ENCODE measurements around the gene NTM. TPM values are rescaled to one million over a fixed set of nuclear protein-coding genes. Genes with fewer than 3 reads are reported as not detected.

NTM gene
- total RNA-seq, 1 experiment from 2014 or later = 8.6 TPM

DNA sequence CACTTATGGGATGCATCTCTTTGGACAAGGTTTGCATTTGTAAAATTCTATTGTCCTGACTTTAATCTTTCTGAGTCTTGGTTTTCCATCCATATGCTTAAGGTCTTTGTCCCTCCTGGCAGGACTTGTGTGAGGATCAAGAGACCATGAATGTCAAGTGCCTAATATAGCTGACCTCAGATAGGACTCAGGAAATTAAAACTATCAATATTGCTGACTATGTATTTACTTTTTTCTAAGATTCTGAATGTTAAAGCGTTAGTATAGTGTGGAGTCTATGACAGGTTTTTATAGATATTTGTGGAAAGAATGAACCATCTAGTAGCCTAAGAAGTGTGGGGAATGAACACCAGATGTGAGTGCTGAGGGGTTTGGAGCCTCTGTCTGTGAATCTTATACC, 637.8 kb downstream of the NTM start:
- intact Hi-C loops (cut with micrococcal nuclease; ENCODE audit: unreplicated experiment) = no loop called here

DNA sequence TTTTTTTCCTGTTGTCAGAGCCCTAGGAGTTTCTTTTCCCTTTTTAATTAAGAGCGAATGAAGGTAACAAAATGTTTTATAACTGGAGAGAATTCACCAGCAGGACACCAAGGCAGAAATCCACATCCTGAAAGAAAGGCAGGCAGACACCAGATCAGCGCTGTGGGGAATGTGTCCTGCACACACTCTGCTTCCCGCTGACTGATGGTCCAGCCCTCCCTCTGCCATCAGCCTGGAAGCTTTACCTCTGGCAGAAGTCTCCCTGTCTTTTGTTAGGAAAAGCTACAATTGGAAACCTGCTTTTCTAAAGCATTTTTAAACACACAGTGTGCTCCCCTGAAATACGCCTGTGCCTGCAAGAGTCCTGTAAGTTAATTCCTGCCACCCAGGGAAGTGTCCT, 638.5 kb downstream of the NTM start:
- H3K4me3 ChIP-seq (ENCODE audit: low read depth, low read length, poor library complexity, severe bottlenecking) = no peak overlapping the region
- intact Hi-C loops (cut with micrococcal nuclease; ENCODE audit: unreplicated experiment) = no loop called here
- ChIA-PET POLR2A (ENCODE audit: low non-redundant PET) (no interaction called here), CTCF (no interaction called here)
- no peaks in the 10 kb centered on the region for H3K36me3 ChIP-seq (ENCODE audit: insufficient read depth, low read length, poor library complexity, severe bottlenecking)
- TF ChIP-seq EZH2 (IDR thresholded peaks at IDR 0.05; ENCODE audit: borderline replicate concordance, low read depth, low read length, poor library complexity, severe bottlenecking) = no peak
- TF ChIP-seq, protein P1, sequence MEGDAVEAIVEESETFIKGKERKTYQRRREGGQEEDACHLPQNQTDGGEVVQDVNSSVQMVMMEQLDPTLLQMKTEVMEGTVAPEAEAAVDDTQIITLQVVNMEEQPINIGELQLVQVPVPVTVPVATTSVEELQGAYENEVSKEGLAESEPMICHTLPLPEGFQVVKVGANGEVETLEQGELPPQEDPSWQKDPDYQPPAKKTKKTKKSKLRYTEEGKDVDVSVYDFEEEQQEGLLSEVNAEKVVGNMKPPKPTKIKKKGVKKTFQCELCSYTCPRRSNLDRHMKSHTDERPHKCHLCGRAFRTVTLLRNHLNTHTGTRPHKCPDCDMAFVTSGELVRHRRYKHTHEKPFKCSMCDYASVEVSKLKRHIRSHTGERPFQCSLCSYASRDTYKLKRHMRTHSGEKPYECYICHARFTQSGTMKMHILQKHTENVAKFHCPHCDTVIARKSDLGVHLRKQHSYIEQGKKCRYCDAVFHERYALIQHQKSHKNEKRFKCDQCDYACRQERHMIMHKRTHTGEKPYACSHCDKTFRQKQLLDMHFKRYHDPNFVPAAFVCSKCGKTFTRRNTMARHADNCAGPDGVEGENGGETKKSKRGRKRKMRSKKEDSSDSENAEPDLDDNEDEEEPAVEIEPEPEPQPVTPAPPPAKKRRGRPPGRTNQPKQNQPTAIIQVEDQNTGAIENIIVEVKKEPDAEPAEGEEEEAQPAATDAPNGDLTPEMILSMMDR (conservative IDR thresholded peaks at IDR 0.05; ENCODE audit: low read depth, low read length) = no peak
- DNase-seq (ENCODE audit: low spot score) = no peak
- no peak overlapping the region for H3K27ac ChIP-seq (ENCODE audit: low read depth, low read length, poor library complexity, severe bottlenecking)
- BruUV-seq (replicated peaks) = no TSS peak
- H3K9me3 ChIP-seq (ENCODE audit: low read depth, low read length, poor library complexity, severe bottlenecking) = no peaks in the 10 kb centered on the region
- H3K27me3 ChIP-seq (replicated peaks; ENCODE audit: insufficient read depth, low read depth, low read length, poor library complexity) = peaks cover 12% of the 10 kb centered on the region
- peaks cover 9% of the 10 kb centered on the region for H3K4me1 ChIP-seq (ENCODE audit: insufficient read depth, low read length, poor library complexity, severe bottlenecking)

More for the DNA sequence above, 637.8 kb downstream of the NTM start:
- Histone ChIP-seq H3K27ac (ENCODE audit: low read depth, low read length, poor library complexity, severe bottlenecking) (no peak overlapping the region), H3K27me3 (replicated peaks; ENCODE audit: insufficient read depth, low read depth, low read length, poor library complexity) (peaks cover 12% of the 10 kb centered on the region), H3K9me3 (ENCODE audit: low read depth, low read length, poor library complexity, severe bottlenecking) (no peaks in the 10 kb centered on the region), H3K36me3 (ENCODE audit: insufficient read depth, low read length, poor library complexity, severe bottlenecking) (no peaks in the 10 kb centered on the region), H3K4me1 (ENCODE audit: insufficient read depth, low read length, poor library complexity, severe bottlenecking) (peaks cover 12% of the 10 kb centered on the region), H3K4me3 (ENCODE audit: low read depth, low read length, poor library complexity, severe bottlenecking) (no peak overlapping the region)
- CTCF ChIA-PET = no interaction called here
- POLR2A ChIA-PET (ENCODE audit: low non-redundant PET) = no interaction called here
- no TSS peak for BruUV-seq (replicated peaks)
- no peak for DNase-seq (ENCODE audit: low spot score)
- TF ChIP-seq, protein P1 (conservative IDR thresholded peaks at IDR 0.05; ENCODE audit: low read depth, low read length) = no peak
- TF ChIP-seq EZH2 (IDR thresholded peaks at IDR 0.05; ENCODE audit: borderline replicate concordance, low read depth, low read length, poor library complexity, severe bottlenecking) = no peak

DNA sequence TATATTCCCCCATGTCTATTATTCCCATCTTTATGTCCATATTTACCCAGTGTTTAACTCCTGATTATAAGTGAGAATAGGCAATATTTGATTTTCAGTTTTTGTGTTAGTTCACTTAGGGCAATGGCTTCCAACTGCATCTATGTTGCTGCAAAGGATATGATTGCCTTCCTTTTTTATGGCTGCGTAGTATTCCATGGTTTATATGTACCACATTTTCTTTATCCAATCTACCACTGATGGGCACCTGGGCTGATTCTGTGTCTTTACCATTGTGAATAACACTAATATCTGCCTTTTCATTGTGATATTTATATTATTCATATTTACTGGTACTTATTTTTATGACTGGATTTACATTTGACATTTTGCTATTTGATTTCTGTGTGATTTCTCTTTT, 649.6 kb downstream of the NTM start:
- Histone ChIP-seq H3K9me3 (ENCODE audit: low read depth, low read length, poor library complexity, severe bottlenecking) (peaks cover 4% of the 10 kb centered on the region), H3K4me1 (ENCODE audit: insufficient read depth, low read length, poor library complexity, severe bottlenecking) (peaks cover 21% of the 10 kb centered on the region), H3K36me3 (ENCODE audit: insufficient read depth, low read length, poor library complexity, severe bottlenecking) (no peaks in the 10 kb centered on the region), H3K27ac (ENCODE audit: low read depth, low read length, poor library complexity, severe bottlenecking) (no peak overlapping the region), H3K4me3 (ENCODE audit: low read depth, low read length, poor library complexity, severe bottlenecking) (no peak overlapping the region), H3K27me3 (replicated peaks; ENCODE audit: insufficient read depth, low read depth, low read length, poor library complexity) (no peaks in the 10 kb centered on the region)
- POLR2A ChIA-PET (ENCODE audit: low non-redundant PET) = no interaction called here
- intact Hi-C loops (cut with micrococcal nuclease; ENCODE audit: unreplicated experiment) = no loop called here
- TF ChIP-seq, protein P1 (conservative IDR thresholded peaks at IDR 0.05; ENCODE audit: low read depth, low read length) = no peak
- no peak for TF ChIP-seq EZH2 (IDR thresholded peaks at IDR 0.05; ENCODE audit: borderline replicate concordance, low read depth, low read length, poor library complexity, severe bottlenecking)
- no TSS peak for BruUV-seq (replicated peaks)
- CTCF ChIA-PET = no interaction called here
- no peak for DNase-seq (ENCODE audit: low spot score)
